Measurements from ENCODE around the gene AP2B1. TPM values are rescaled to one million over a fixed set of nuclear protein-coding genes. Genes with fewer than 3 reads are reported as not detected.

AP2B1 gene
- total RNA-seq, 2 donors from 2014 or later: 255 to 258 TPM

DNA sequence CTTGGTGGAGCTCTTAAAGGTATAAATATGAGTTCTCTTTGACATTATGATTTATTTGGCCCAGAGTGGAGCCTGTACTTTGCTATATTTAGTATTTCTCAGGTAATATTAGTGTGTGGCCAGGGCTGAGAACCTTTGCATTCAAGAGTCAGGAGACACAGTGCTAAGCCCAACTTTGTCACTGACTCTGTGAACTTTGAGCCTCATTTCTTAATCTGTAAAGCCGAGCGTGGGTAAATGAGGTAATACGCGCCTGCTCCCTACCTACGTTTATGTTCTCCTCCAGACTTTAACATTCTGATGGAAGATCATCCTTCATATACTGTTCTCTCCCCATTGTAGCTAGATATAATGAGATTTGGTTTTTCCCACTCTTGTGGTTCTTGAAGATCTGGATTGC lies 10.5 kb downstream of the AP2B1 start:
- Histone ChIP-seq H3K27ac (ENCODE audit: low read depth, low read length) (no peak overlapping the region), H3K27me3 (ENCODE audit: control insufficient read depth, insufficient read depth, low read length, poor library complexity, severe bottlenecking) (no peaks in the 10 kb centered on the region), H3K9ac (ENCODE audit: extremely low read depth, low read length, poor library complexity, severe bottlenecking) (no peak overlapping the region), H3K36me3 (ENCODE audit: control insufficient read depth, insufficient read depth, low read length) (peaks cover 90% of the 10 kb centered on the region), H3K4me3 (ENCODE audit: low read length) (no peak overlapping the region), H3K4me1 (ENCODE audit: control insufficient read depth, insufficient read depth, low read length) (no peaks in the 10 kb centered on the region), H3K9me3 (ENCODE audit: control insufficient read depth, low read length) (no peaks in the 10 kb centered on the region)
- Mint-ChIP-seq H3K27ac (no peak overlapping the region), H3K27me3 (ENCODE audit: insufficient read depth) (no peaks in the 10 kb centered on the region), H3K4me3 (no peak overlapping the region), H3K36me3 (ENCODE audit: low read depth) (peaks cover 68% of the 10 kb centered on the region), H3K4me1 (no peaks in the 10 kb centered on the region), H3K9me3 (no peaks in the 10 kb centered on the region)
- WGBS, 2 experiments (ENCODE audit: insufficient coverage in 1 of 2, insufficient read length in 1 of 2): 43 to 72% methylated on average over 2 to 5 of the region's 5 CpGs
- TF ChIP-seq CTCF (conservative IDR thresholded peaks at IDR 0.05): no peak
- DNase-seq: no peak

GRCh38 chr17:35603674-35604073 lies 16.6 kb downstream of the AP2B1 start:
- Mint-ChIP-seq H3K36me3 (ENCODE audit: low read depth) (peaks cover 71% of the 10 kb centered on the region), H3K27ac (no peak overlapping the region), H3K4me3 (no peak overlapping the region), H3K4me1 (no peaks in the 10 kb centered on the region), H3K27me3 (ENCODE audit: insufficient read depth) (no peaks in the 10 kb centered on the region), H3K9me3 (no peaks in the 10 kb centered on the region)
- no peaks in the 10 kb centered on the region for H3K4me1 ChIP-seq (ENCODE audit: control insufficient read depth, insufficient read depth, low read length)
- WGBS, 2 experiments (ENCODE audit: insufficient coverage in 1 of 2, insufficient read length in 1 of 2): 94 to 98% methylated on average over 5 to 6 of the region's 7 CpGs
- no peak overlapping the region for H3K27ac ChIP-seq (ENCODE audit: low read depth, low read length)
- H3K4me3 ChIP-seq (ENCODE audit: low read length): no peak overlapping the region
- no peak for TF ChIP-seq CTCF (conservative IDR thresholded peaks at IDR 0.05)
- DNase-seq: no peak
- no peaks in the 10 kb centered on the region for H3K27me3 ChIP-seq (ENCODE audit: control insufficient read depth, insufficient read depth, low read length, poor library complexity, severe bottlenecking)
- no peak overlapping the region for H3K9ac ChIP-seq (ENCODE audit: extremely low read depth, low read length, poor library complexity, severe bottlenecking)
- H3K36me3 ChIP-seq (ENCODE audit: control insufficient read depth, insufficient read depth, low read length): peaks cover 85% of the 10 kb centered on the region
- H3K9me3 ChIP-seq (ENCODE audit: control insufficient read depth, low read length): no peaks in the 10 kb centered on the region

- Histone ChIP-seq H3K9ac (ENCODE audit: extremely low read depth, low read length, poor library complexity, severe bottlenecking) (no peak overlapping the region), H3K27ac (ENCODE audit: low read depth, low read length) (no peak overlapping the region), H3K9me3 (ENCODE audit: control insufficient read depth, low read length) (no peaks in the 10 kb centered on the region), H3K4me3 (ENCODE audit: low read length) (no peak overlapping the region), H3K4me1 (ENCODE audit: control insufficient read depth, insufficient read depth, low read length) (no peaks in the 10 kb centered on the region), H3K36me3 (ENCODE audit: control insufficient read depth, insufficient read depth, low read length) (peaks cover 77% of the 10 kb centered on the region), H3K27me3 (ENCODE audit: control insufficient read depth, insufficient read depth, low read length, poor library complexity, severe bottlenecking) (no peaks in the 10 kb centered on the region)
- Mint-ChIP-seq H3K27me3 (ENCODE audit: insufficient read depth) (no peaks in the 10 kb centered on the region), H3K9me3 (no peaks in the 10 kb centered on the region), H3K4me3 (no peak overlapping the region), H3K36me3 (ENCODE audit: low read depth) (peaks cover 68% of the 10 kb centered on the region), H3K4me1 (no peaks in the 10 kb centered on the region), H3K27ac (no peak overlapping the region)
- TF ChIP-seq CTCF (conservative IDR thresholded peaks at IDR 0.05): no peak
- 83 to 100% methylated on average over 1 to 2 of the region's 2 CpGs for WGBS, 2 experiments (ENCODE audit: insufficient coverage in 1 of 2, insufficient read length in 1 of 2)
- DNase-seq: no peak
These were observed 18.6 kb downstream of the AP2B1 start for GRCh38 chr17:35605678-35606077.
